ENCODE data around the gene CDKAL1. TPM values are rescaled to one million over a fixed set of nuclear protein-coding genes. Genes with fewer than 3 reads are reported as not detected.

The CDKAL1 gene
- total RNA-seq, 2 donors from 2014 or later = 23.5 to 26.4 TPM

- 87% methylated on average over 2 of the region's 2 CpGs; no CpG with 5 or more reads in 1 of the 2 experiments for WGBS, 2 experiments (ENCODE audit: insufficient coverage in 1 of 2, insufficient read length in 1 of 2)
- no peak overlapping the region for H3K27ac Mint-ChIP-seq
Measured at GRCh38 chr6:20631549-20631924, 97.3 kb downstream of the CDKAL1 start.

GRCh38 chr6:20632696-20633095 lies 98.4 kb downstream of the CDKAL1 start:
- DNase-seq = no peak
- no peak overlapping the region for H3K9ac ChIP-seq (ENCODE audit: extremely low read depth, low read length, poor library complexity, severe bottlenecking)
- no peak for TF ChIP-seq CTCF (conservative IDR thresholded peaks at IDR 0.05)
- H3K27ac ChIP-seq (ENCODE audit: low read depth, low read length) = no peak overlapping the region
- Mint-ChIP-seq H3K4me3 (no peak overlapping the region), H3K27ac (no peak overlapping the region), H3K4me1 (peaks cover 40% of the 10 kb centered on the region), H3K36me3 (ENCODE audit: low read depth) (peaks cover 5% of the 10 kb centered on the region), H3K9me3 (no peaks in the 10 kb centered on the region), H3K27me3 (ENCODE audit: insufficient read depth) (no peaks in the 10 kb centered on the region)
- H3K4me3 ChIP-seq (ENCODE audit: low read length) = no peak overlapping the region
- H3K36me3 ChIP-seq (ENCODE audit: control insufficient read depth, insufficient read depth, low read length) = no peaks in the 10 kb centered on the region
- peaks cover 15% of the 10 kb centered on the region for H3K4me1 ChIP-seq (ENCODE audit: control insufficient read depth, insufficient read depth, low read length)
- no peaks in the 10 kb centered on the region for H3K9me3 ChIP-seq (ENCODE audit: control insufficient read depth, low read length)
- H3K27me3 ChIP-seq (ENCODE audit: control insufficient read depth, insufficient read depth, low read length, poor library complexity, severe bottlenecking) = no peaks in the 10 kb centered on the region
- 94 to 100% methylated on average over 3 to 4 of the region's 4 CpGs for WGBS, 2 experiments (ENCODE audit: insufficient coverage in 1 of 2, insufficient read length in 1 of 2)

More at GRCh38 chr6:20631549-20631924, 97.3 kb downstream of the CDKAL1 start:
- no peak overlapping the region for H3K27ac ChIP-seq (ENCODE audit: low read depth, low read length)
- H3K4me1 Mint-ChIP-seq = peaks cover 40% of the 10 kb centered on the region
- no peak overlapping the region for H3K4me3 Mint-ChIP-seq
- no peaks in the 10 kb centered on the region for H3K27me3 Mint-ChIP-seq (ENCODE audit: insufficient read depth)
- no peaks in the 10 kb centered on the region for H3K27me3 ChIP-seq (ENCODE audit: control insufficient read depth, insufficient read depth, low read length, poor library complexity, severe bottlenecking)
- H3K4me1 ChIP-seq (ENCODE audit: control insufficient read depth, insufficient read depth, low read length) = peaks cover 15% of the 10 kb centered on the region
- no peaks in the 10 kb centered on the region for H3K36me3 ChIP-seq (ENCODE audit: control insufficient read depth, insufficient read depth, low read length)
- DNase-seq = no peak
- peaks cover 3% of the 10 kb centered on the region for H3K36me3 Mint-ChIP-seq (ENCODE audit: low read depth)
- no peak overlapping the region for H3K9ac ChIP-seq (ENCODE audit: extremely low read depth, low read length, poor library complexity, severe bottlenecking)
- no peaks in the 10 kb centered on the region for H3K9me3 ChIP-seq (ENCODE audit: control insufficient read depth, low read length)
- no peak for TF ChIP-seq CTCF (conservative IDR thresholded peaks at IDR 0.05)
- no peaks in the 10 kb centered on the region for H3K9me3 Mint-ChIP-seq
- H3K4me3 ChIP-seq (ENCODE audit: low read length) = no peak overlapping the region

GRCh38 chr6:20633566-20634340 lies 99.5 kb downstream of the CDKAL1 start:
- Histone ChIP-seq H3K4me3 (ENCODE audit: low read length) (no peak overlapping the region), H3K9me3 (ENCODE audit: control insufficient read depth, low read length) (no peaks in the 10 kb centered on the region), H3K4me1 (ENCODE audit: control insufficient read depth, insufficient read depth, low read length) (peaks cover 15% of the 10 kb centered on the region), H3K27me3 (ENCODE audit: control insufficient read depth, insufficient read depth, low read length, poor library complexity, severe bottlenecking) (no peaks in the 10 kb centered on the region), H3K9ac (ENCODE audit: extremely low read depth, low read length, poor library complexity, severe bottlenecking) (no peak overlapping the region), H3K27ac (ENCODE audit: low read depth, low read length) (no peak overlapping the region), H3K36me3 (ENCODE audit: control insufficient read depth, insufficient read depth, low read length) (no peaks in the 10 kb centered on the region)
- no peaks in the 10 kb centered on the region for H3K27me3 Mint-ChIP-seq (ENCODE audit: insufficient read depth)
- DNase-seq = no peak
- no peak for TF ChIP-seq CTCF (conservative IDR thresholded peaks at IDR 0.05)
- peaks cover 35% of the 10 kb centered on the region for H3K4me1 Mint-ChIP-seq
- no peak overlapping the region for H3K4me3 Mint-ChIP-seq
- H3K27ac Mint-ChIP-seq = no peak overlapping the region
- H3K36me3 Mint-ChIP-seq (ENCODE audit: low read depth) = peaks cover 5% of the 10 kb centered on the region
- H3K9me3 Mint-ChIP-seq = no peaks in the 10 kb centered on the region
- WGBS, 2 experiments (ENCODE audit: insufficient coverage in 1 of 2, insufficient read length in 1 of 2) = 95% methylated on average over 2 of the region's 2 CpGs; no CpG with 5 or more reads in 1 of the 2 experiments

Data from endodermal cell (in vitro differentiated cells).